A673 (cell line): ENCODE measurements around the gene MLLT6. TPM values are rescaled to one million over a fixed set of nuclear protein-coding genes. Genes with fewer than 3 reads are reported as not detected.
A peak's percentile ranks its signal among the peaks of the same experiment; 100 is the strongest.

Experiments
- BruUV-seq: library from RNA; stranded (reverse); fragments of 400-500 nt; replicated peaks from 2 replicates; lab custom pipeline; 2021; lab: Mats Ljungman, UMichigan
- CTCF ChIA-PET: fragments of 300-600 bp; sonication (Branson Sonifier 250); formaldehyde crosslinking; loops from one replicate; lab custom pipeline; 2022; ENCODE audit warnings: antibody characterized with exemption; lab: Charles Lee
- POLR2A ChIA-PET: fragments of 300-600 bp; sonication (Branson Sonifier 250); formaldehyde crosslinking; loops from one replicate; lab custom pipeline; 2022; ENCODE audit warnings: antibody characterized with exemption; ENCODE audit not compliant: low non-redundant PET; lab: Charles Lee
- DNase-seq: peaks from one replicate; pipeline ENCODE4 v3.0.0-alpha.2; 2015; ENCODE audit warnings: low spot score
- H3K27ac ChIP-seq: fragments of 200-600 bp; sonication (generic); 2 replicates; pipeline ENCODE4 v1.5.1; 2016; ENCODE audit warnings: mixed run types, low read depth, mild to moderate bottlenecking, mixed read lengths, antibody characterized with exemption, low read length; ENCODE audit not compliant: poor library complexity, severe bottlenecking
- H3K27me3 ChIP-seq: fragments of 200-600 bp; sonication (generic); replicated peaks from 2 replicates; pipeline ENCODE4 v1.6.1; 2017; ENCODE audit warnings: mixed run types, low read depth, mild to moderate bottlenecking, mixed read lengths, antibody characterized with exemption, low read length; ENCODE audit not compliant: insufficient read depth, poor library complexity
- H3K36me3 ChIP-seq: fragments of 200-600 bp; sonication (generic); 2 replicates; pipeline ENCODE4 v1.6.1; 2016; ENCODE audit warnings: mixed run types, mild to moderate bottlenecking, mixed read lengths, antibody characterized with exemption, low read length; ENCODE audit not compliant: insufficient read depth, poor library complexity, severe bottlenecking
- H3K4me1 ChIP-seq: fragments of 200-600 bp; sonication (generic); 2 replicates; pipeline ENCODE4 v1.6.1; 2017; ENCODE audit warnings: mixed run types, mild to moderate bottlenecking, mixed read lengths, antibody characterized with exemption, low read length; ENCODE audit not compliant: insufficient read depth, poor library complexity, severe bottlenecking
- H3K4me3 ChIP-seq: fragments of 200-600 bp; sonication (generic); 2 replicates; pipeline ENCODE4 v1.5.1; 2016; ENCODE audit warnings: low read depth, mixed run types, mild to moderate bottlenecking, mixed read lengths, low read length; ENCODE audit not compliant: poor library complexity, severe bottlenecking
- H3K9me3 ChIP-seq: fragments of 200-600 bp; sonication (generic); 2 replicates; pipeline ENCODE4 v1.6.1; 2016; ENCODE audit warnings: mixed run types, low read depth, mild to moderate bottlenecking, mixed read lengths, antibody characterized with exemption, low read length; ENCODE audit not compliant: poor library complexity, severe bottlenecking
- EZH2 ChIP-seq: fragments of 200-600 bp; sonication (generic); IDR thresholded peaks from 2 replicates; pipeline ENCODE4 v1.6.1; 2017; ENCODE audit warnings: borderline replicate concordance, low read depth, mild to moderate bottlenecking, mixed read lengths, antibody characterized with exemption, low read length; ENCODE audit not compliant: poor library complexity, severe bottlenecking
- intact Hi-C: fragments of 100-400 bp; cut with micrococcal nuclease; formaldehyde crosslinking; loops from one replicate; pipeline ENCODE4 v1.10.0; 2022; ENCODE audit not compliant: unreplicated experiment
- total RNA-seq: library from RNA; stranded (reverse); gene quantifications from 2 replicates; pipeline ENCODE4 v1.2.3, GENCODE V29; 2021
- TF ChIP-seq, protein P1 (sequence below): fragments of 300-800, 200-600 bp; sonication (generic); conservative IDR thresholded peaks from 2 replicates; pipeline ENCODE4 v1.5.1; 2017; ENCODE audit warnings: low read depth, mild to moderate bottlenecking, antibody characterized with exemption, low read length, moderate library complexity, mixed read lengths

The MLLT6 gene
- total RNA-seq, 1 experiment from 2014 or later = 41.4 TPM

DNA sequence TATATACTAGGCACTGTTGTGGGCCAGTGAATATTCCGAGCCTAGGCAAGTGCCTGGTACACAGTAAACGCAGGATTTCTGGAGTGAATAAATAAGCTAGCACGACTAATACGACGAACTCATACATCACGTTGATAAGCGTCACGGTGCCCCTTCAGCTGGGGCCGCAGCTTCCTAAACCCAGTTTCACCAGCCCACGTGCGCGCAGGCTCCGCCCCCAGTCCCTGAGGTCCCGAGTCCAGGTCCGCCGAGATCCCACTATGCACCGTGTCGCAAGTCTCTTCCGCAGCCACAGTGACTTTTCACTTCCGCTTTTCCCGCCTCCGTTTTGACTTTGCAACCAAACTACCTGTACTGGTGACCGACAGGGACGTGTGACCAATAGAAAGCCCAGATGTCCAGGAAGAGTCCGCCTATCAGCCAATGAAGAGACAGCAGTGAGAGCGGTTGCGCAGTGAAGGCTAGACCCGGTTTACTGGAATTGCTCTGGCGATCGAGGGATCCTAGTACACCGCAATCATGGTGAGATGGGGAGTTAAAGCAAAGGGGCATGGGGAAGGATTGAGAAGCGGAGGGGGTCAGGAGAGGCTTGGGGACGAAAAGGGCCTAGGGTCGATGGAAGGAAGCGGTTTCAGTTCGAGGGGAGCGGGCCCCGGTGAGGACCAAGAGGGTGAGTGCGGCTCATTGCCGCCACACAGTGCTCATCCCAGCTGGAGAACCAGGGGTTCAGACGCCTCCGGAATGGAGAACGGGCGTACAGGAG, 47.4 kb downstream of the MLLT6 start, which contains the start of gene PSMB3:
Gene PSMB3 (plus strand): TSS at position 434 of the 763 bp plus-strand sequence. CDS start 86 bp downstream, at position 520.
- no TSS peak for BruUV-seq
- TF ChIP-seq EZH2 = no peak
- TF ChIP-seq, protein P1, sequence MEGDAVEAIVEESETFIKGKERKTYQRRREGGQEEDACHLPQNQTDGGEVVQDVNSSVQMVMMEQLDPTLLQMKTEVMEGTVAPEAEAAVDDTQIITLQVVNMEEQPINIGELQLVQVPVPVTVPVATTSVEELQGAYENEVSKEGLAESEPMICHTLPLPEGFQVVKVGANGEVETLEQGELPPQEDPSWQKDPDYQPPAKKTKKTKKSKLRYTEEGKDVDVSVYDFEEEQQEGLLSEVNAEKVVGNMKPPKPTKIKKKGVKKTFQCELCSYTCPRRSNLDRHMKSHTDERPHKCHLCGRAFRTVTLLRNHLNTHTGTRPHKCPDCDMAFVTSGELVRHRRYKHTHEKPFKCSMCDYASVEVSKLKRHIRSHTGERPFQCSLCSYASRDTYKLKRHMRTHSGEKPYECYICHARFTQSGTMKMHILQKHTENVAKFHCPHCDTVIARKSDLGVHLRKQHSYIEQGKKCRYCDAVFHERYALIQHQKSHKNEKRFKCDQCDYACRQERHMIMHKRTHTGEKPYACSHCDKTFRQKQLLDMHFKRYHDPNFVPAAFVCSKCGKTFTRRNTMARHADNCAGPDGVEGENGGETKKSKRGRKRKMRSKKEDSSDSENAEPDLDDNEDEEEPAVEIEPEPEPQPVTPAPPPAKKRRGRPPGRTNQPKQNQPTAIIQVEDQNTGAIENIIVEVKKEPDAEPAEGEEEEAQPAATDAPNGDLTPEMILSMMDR = no peak

DNA sequence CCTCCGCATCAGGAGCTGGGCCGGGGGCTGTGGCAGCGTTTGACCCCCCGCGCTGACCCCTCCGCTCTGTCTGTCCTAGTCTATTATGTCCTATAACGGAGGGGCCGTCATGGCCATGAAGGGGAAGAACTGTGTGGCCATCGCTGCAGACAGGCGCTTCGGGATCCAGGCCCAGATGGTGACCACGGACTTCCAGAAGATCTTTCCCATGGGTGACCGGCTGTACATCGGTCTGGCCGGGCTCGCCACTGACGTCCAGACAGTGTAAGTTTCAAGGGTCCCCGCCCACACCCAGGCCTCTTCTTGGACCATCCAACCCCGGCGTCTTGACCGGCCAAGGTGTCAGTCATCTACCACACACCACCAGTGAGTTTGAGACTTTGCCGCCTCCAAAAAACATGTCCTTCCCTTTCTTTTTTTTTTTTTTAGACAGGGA, 48.0 kb downstream of the MLLT6 start:
- ChIA-PET POLR2A (no interaction called here), CTCF (no interaction called here)
- no peaks in the 10 kb centered on the region for H3K27me3 ChIP-seq
- DNase-seq = no peak
- H3K4me3 ChIP-seq = peak overlapping the region; percentile 81
- H3K9me3 ChIP-seq = no peaks in the 10 kb centered on the region
- peaks cover 16% of the 10 kb centered on the region for H3K4me1 ChIP-seq
- peak overlapping the region; percentile 76 for H3K27ac ChIP-seq
- intact Hi-C loops = loop anchor here (5.0 kb wide), 1 partner anchor 114 kb away; no protein-coding TSS in a partner anchor
- peaks cover 5% of the 10 kb centered on the region for H3K36me3 ChIP-seq
- BruUV-seq = TSS peak; percentile 79
- TF ChIP-seq EZH2 = no peak
- TF ChIP-seq, protein P1 = no peak

More for the DNA sequence above, 47.4 kb downstream of the MLLT6 start, which contains the start of gene PSMB3:
- ChIA-PET POLR2A (no interaction called here), CTCF (no interaction called here)
- Histone ChIP-seq H3K27ac (peak within 1 kb of the TSS; percentile 80), H3K4me3 (peak within 1 kb of the TSS; percentile 81), H3K27me3 (no peaks in the 10 kb centered on the region), H3K9me3 (no peaks in the 10 kb centered on the region), H3K36me3 (peaks cover 5% of the 10 kb centered on the region), H3K4me1 (peaks cover 16% of the 10 kb centered on the region)
- intact Hi-C loops = loop anchor here (5.0 kb wide), 1 partner anchor 115 kb away; no protein-coding TSS in a partner anchor
- peak; percentile 98 for DNase-seq

DNA sequence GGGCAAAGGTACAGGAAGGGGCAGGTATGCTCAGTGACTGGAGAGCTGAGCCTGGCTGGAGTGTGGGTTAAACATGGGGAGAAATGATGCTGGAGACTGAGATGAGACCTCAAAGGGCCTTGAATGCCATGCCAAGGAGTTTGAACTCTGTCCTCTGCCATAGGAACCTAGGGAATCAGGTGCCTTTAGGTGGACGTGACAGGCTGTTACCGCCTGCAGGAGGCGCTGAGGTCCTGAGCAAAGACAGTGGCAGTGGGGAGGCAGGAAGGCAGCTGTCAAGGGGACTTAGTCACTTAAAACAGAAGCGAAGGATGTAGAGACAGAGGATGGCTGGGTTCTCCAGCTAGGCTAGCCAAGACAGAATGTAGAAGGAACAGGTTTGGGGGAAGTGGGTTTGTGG, 56.5 kb downstream of the MLLT6 start:
- Histone ChIP-seq H3K9me3 (no peaks in the 10 kb centered on the region), H3K4me3 (no peak overlapping the region), H3K4me1 (no peaks in the 10 kb centered on the region), H3K27me3 (no peaks in the 10 kb centered on the region), H3K27ac (no peak overlapping the region), H3K36me3 (no peaks in the 10 kb centered on the region)
- POLR2A ChIA-PET = no interaction called here
- no TSS peak for BruUV-seq
- TF ChIP-seq, protein P1 = peak; percentile 47
- no peak for TF ChIP-seq EZH2
- intact Hi-C loops = no loop called here
- CTCF ChIA-PET = no interaction called here
- DNase-seq = no peak
